ENCODE results near the gene TRAF7.

Gene TRAF7

DNA sequence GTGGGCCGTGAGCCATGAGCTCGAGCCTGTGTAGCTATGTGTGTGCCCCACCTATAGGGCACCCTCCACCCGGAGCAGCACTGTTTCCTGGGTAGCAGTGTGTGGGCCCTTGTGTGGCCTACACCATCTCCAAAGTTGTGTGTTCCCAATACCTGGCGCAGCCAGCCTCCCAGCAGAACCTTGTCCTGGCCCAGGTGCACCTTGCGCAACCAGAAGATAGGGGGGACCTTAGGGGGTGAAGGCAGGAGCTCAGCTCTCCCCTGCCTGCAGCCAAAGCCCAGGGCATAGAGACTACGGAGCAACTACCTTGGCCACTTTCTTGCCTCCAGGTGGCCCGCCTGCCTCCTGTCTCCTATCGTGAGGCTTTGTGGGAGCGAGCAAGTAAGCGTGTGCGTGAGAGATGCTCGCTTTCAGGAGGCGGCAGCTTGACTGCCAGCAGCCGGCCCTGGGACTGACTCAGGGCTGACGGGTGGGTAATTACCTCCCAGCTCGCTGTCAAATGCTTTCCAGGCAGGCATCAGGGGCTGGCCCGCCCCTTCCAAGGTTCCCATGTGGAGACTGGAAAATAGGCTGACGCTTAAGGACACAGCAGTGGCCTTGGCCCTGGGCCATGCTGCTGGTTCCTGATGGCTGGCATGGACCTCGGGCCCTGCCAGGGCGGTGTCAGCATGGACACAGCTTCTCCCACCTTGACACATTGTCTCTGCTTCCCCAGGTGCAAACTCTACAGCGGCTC is 19.0 kb downstream of the TRAF7 start:
- DNase-seq (ENCODE audit: extremely low spot score), result no peak
- ChIA-PET CTCF (no interaction called here), POLR2A (interaction anchor here (1.0 to 3.1 kb wide), 2 partner anchors 19 kb away, joined by 3 to 12 read pairs; partner anchors contain the start of gene TRAF7)
- TF ChIP-seq, protein P1, sequence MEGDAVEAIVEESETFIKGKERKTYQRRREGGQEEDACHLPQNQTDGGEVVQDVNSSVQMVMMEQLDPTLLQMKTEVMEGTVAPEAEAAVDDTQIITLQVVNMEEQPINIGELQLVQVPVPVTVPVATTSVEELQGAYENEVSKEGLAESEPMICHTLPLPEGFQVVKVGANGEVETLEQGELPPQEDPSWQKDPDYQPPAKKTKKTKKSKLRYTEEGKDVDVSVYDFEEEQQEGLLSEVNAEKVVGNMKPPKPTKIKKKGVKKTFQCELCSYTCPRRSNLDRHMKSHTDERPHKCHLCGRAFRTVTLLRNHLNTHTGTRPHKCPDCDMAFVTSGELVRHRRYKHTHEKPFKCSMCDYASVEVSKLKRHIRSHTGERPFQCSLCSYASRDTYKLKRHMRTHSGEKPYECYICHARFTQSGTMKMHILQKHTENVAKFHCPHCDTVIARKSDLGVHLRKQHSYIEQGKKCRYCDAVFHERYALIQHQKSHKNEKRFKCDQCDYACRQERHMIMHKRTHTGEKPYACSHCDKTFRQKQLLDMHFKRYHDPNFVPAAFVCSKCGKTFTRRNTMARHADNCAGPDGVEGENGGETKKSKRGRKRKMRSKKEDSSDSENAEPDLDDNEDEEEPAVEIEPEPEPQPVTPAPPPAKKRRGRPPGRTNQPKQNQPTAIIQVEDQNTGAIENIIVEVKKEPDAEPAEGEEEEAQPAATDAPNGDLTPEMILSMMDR (IDR thresholded peaks at IDR 0.05; ENCODE audit: control extremely low read depth, extremely low read depth, low read depth, missing control alignments), result no peak

DNA sequence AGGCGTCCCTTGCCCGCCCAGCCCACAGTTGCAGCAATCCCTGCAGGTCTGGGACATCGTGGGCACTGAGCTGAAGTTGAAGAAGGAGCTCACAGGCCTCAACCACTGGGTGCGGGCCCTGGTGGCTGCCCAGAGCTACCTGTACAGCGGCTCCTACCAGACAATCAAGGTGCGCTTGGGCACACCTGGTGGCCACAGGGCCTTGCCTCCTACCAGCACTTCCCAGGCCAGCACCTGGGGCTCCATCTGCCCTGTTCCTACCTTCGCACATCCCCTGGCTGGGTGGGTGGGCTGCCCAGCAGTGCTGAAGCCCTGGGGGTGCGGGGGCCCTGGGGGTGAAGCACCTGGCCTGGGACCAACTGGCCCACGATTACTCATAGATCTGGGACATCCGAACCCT is 19.9 kb downstream of the TRAF7 start:
- ChIA-PET CTCF (no interaction called here), POLR2A (interaction anchor here (1.0 kb wide), 1 partner anchor 20 kb away, joined by 3 read pairs; the partner anchor contains the start of gene TRAF7)
- no peak for DNase-seq (ENCODE audit: extremely low spot score)
- TF ChIP-seq, protein P1 (IDR thresholded peaks at IDR 0.05; ENCODE audit: control extremely low read depth, extremely low read depth, low read depth, missing control alignments), result no peak

DNA sequence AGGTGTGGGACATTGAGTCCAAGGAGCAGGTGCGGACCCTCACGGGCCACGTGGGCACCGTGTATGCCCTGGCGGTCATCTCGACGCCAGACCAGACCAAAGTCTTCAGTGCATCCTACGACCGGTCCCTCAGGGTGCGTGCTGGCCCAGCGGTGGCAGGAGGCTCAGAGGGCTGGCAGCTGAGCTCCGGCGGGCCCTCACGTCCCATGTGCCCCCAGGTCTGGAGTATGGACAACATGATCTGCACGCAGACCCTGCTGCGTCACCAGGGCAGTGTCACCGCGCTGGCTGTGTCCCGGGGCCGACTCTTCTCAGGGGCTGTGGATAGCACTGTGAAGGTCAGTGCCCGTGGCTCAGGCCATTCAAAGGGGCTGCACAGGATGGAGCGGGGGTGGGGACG is 20.5 kb downstream of the TRAF7 start:
- CTCF ChIA-PET, result no interaction called here
- TF ChIP-seq, protein P1 (IDR thresholded peaks at IDR 0.05; ENCODE audit: control extremely low read depth, extremely low read depth, low read depth, missing control alignments), result no peak
- DNase-seq (ENCODE audit: extremely low spot score), result no peak
- POLR2A ChIA-PET, result no interaction called here

DNA sequence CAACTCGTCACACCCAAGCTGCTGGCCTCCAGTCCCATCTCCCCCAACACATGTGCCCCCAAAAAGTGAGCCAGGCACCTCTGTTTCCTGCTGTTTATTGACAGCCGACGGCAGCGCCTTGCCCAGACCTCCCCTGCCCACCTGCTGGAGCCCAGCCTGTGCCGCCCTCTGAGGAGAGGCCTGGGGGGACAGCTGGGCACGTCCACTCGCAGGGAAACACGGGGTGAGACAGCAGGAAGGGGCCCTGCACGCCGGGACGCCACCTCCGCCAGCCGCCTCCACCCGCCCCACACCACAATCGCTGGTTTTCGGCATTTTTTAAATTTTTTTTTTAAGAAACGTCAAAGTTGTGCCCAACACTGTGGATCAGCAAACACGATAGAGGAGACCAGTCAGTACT is 21.5 kb downstream of the TRAF7 start:
- ChIA-PET POLR2A (interaction anchor here (0.9 kb wide), 1 partner anchor 22 kb away, joined by 4 read pairs; the partner anchor contains the start of gene TRAF7), CTCF (no interaction called here)
- TF ChIP-seq, protein P1 (IDR thresholded peaks at IDR 0.05; ENCODE audit: control extremely low read depth, extremely low read depth, low read depth, missing control alignments), result no peak
- DNase-seq (ENCODE audit: extremely low spot score), result no peak

DNA sequence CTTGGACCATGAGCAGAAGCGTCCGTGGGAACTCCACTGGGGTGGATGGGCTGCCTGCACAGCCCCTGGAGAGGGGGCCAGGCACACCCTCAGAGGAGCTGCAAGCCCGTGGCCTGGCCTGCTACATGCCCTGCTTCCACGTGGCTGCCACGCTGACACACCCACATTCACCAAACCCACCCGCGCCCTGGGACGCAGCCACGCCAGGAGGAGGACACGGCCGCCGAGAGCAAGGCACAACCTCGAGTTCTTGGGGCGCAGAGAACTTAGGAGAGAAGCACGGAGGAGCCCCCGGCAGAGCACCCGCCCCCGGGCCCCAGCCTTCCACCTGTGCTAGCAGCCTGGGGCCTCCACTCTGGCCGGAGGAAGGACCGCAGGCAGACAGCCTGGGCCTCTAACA is 22.0 kb downstream of the TRAF7 start:
- ChIA-PET POLR2A (interaction anchor here (0.9 kb wide), 1 partner anchor 22 kb away, joined by 4 read pairs; the partner anchor contains the start of gene TRAF7), CTCF (interaction anchor here (0.8 kb wide), 1 partner anchor 10 kb away, joined by 3 read pairs; no protein-coding TSS in a partner anchor)
- DNase-seq (ENCODE audit: extremely low spot score), result no peak
- TF ChIP-seq, protein P1 (IDR thresholded peaks at IDR 0.05; ENCODE audit: control extremely low read depth, extremely low read depth, low read depth, missing control alignments), result no peak

DNA sequence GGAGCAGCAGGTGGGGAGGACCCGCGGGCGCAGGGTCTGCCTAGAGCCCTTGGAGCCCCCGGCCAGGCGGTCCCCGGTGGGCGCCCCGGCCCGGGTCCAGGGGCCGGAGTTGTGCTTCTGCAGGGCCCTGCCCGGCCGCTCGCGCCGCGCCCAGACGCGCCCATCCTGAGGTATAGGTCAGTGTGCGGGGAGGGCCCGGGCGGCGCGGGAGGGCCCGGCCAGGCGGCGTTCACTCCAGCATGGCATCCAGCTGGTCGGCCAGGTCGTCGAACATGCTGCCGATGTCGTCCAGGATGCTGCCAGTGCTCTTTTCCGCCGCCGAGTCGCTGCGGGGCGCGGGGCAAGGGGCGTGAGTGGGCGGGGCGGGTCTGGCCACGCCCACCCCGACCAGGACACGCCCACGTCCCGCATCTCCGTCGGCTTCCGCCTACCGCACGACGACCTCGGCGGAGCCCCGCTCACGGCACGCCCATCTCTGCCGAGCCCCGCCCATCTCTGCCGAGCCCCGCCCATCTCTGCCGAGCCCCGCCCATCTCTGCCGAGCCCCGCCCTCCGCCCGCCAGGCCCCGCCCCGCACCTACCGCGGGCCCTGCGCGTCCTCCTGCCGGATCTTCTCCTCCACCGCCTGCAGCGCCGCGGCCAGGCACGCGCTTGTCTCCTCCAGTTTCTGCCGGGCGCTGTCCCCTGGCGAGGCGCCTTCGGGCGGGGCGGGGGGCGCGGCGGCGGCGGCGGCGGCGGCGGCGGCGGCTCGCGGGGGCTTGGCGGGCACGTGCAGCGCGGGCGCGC is 22.9 kb downstream of the TRAF7 start:
- no peak for DNase-seq (ENCODE audit: extremely low spot score)
- TF ChIP-seq, protein P1 (IDR thresholded peaks at IDR 0.05; ENCODE audit: control extremely low read depth, extremely low read depth, low read depth, missing control alignments), result no peak
- CTCF ChIA-PET, result interaction anchor here (0.8 kb wide), 1 partner anchor 11 kb away, joined by 3 read pairs; no protein-coding TSS in a partner anchor
- POLR2A ChIA-PET, result no interaction called here

Measured in GM10248 (cell line).